Erythroblast (primary cell): ENCODE data around the gene UBL7.

Experiments used
- GATA1 ChIP-seq: IDR thresholded peaks from 2 replicates; pipeline ENCODE4 v1.6.1; 2011; ENCODE audit warnings: low read depth, mild to moderate bottlenecking, control low read depth, low read length, moderate library complexity
- POLR2A ChIP-seq: IDR thresholded peaks from 2 replicates; pipeline ENCODE4 v1.6.1; 2011; ENCODE audit warnings: mild to moderate bottlenecking, low read length

DNA sequence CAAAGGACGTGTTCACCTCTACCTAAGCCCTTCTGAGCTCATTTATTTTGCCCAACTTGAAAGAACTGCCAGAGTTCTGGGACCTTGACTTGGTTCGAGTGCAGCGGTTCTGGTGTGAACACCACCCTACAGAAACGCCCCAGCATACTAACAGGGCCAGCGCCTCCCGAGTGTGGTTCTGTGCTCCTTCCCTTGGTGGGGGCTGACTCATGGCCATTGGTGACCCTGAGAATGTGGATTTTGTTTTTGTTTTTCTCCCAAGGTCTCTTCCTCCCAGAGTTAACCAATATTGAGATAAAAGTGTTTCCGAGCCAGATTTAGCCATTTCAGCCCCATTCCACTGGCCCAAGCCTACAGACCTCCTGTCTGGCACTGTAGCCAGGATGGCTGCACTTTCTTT lies 55.1 kb downstream of the UBL7 start:
- no peak for TF ChIP-seq POLR2A
- no peak for TF ChIP-seq GATA1
